ENCODE data around the gene KCNMA1. TPM values are rescaled to one million over a fixed set of nuclear protein-coding genes. Genes with fewer than 3 reads are reported as not detected.

The KCNMA1 gene
- total and polyA plus RNA-seq, 2 donors (not counting 1 experiment from before 2014, with no cell fraction given), result 0.82 to 3.1 TPM

GRCh38 chr10:77635402-77636227 is 2.0 kb downstream of the KCNMA1 start:
- no peaks in the 10 kb centered on the region for H3K9me3 Mint-ChIP-seq (ENCODE audit: insufficient read depth)
- ChIA-PET POLR2A (no interaction called here), CTCF (interaction anchor here (0.5 to 18.9 kb wide), 3 partner anchors 8 to 468 kb away, joined by 4 to 523 read pairs (median 5); no protein-coding TSS in a partner anchor)
- H3K27me3 Mint-ChIP-seq, result peaks cover 49% of the 10 kb centered on the region
- intact Hi-C loops (cut with micrococcal nuclease), result loop anchor here (2.0 kb wide), 1 partner anchor 33 kb away; no protein-coding TSS in a partner anchor
- peak overlapping the region; percentile 87 for H3K4me3 Mint-ChIP-seq
- H3K4me1 Mint-ChIP-seq, result peaks cover 18% of the 10 kb centered on the region
- Histone ChIP-seq H3K9me3 (ENCODE audit: control extremely low read depth in 1 of 3, control insufficient read depth in 2 of 3, insufficient read depth in 1 of 3, low read length in 2 of 3) (peaks cover 0 to 3% (median 0%) of the 10 kb centered on the region in 3 donors), H2AFZ (ENCODE audit: insufficient read depth, low read depth, low read length, poor library complexity, severe bottlenecking) (no peak overlapping the region), H4K20me1 (ENCODE audit: control insufficient read depth, insufficient read depth, low read length, poor library complexity, severe bottlenecking) (no peaks in the 10 kb centered on the region), H3K79me2 (ENCODE audit: control insufficient read depth, insufficient read depth, low read length) (no peaks in the 10 kb centered on the region), H3K4me2 (replicated peaks; ENCODE audit: low read depth, low read length, poor library complexity, severe bottlenecking) (peak overlapping the region; percentile 80), H3K27me3 (replicated peaks in 1 of 4; ENCODE audit: control extremely low read depth in 1 of 4, control insufficient read depth in 3 of 4, insufficient read depth in 4 of 4, low read length in 3 of 4) (peaks cover 0 to 38% (median 22%) of the 10 kb centered on the region in 4 experiments), H3K36me3 (replicated peaks in 1 of 2; ENCODE audit: control extremely low read depth in 1 of 2, control insufficient read depth in 1 of 2, extremely low read depth in 1 of 2, insufficient read depth in 2 of 2, low read length in 1 of 2) (no peaks in the 10 kb centered on the region), H3K4me3 (ENCODE audit: control extremely low read depth in 1 of 5, extremely low read depth in 1 of 5, insufficient read depth in 1 of 5, low read depth in 2 of 5, low read length in 4 of 5) (no peak overlapping the region), H3K27ac (ENCODE audit: low read length in 2 of 2) (no peak overlapping the region), H3K9ac (ENCODE audit: low read length) (no peak overlapping the region), H3K4me1 (ENCODE audit: control insufficient read depth in 2 of 2, insufficient read depth in 2 of 2, low read length in 2 of 2) (peaks cover 21 to 22% of the 10 kb centered on the region in 2 donors)
- DNase-seq, result no peak
- 80% methylated on average over 2 of the region's 13 CpGs for WGBS (ENCODE audit: insufficient coverage)
- no peak overlapping the region for H3K27ac Mint-ChIP-seq
- no peak for ATAC-seq (ENCODE audit: low read depth)
- TF ChIP-seq EZH2 (IDR thresholded peaks at IDR 0.05; ENCODE audit: borderline replicate concordance, insufficient read depth, low read depth, low read length, poor library complexity, severe bottlenecking) (no peak), CTCF (IDR thresholded peaks at IDR 0.05) (no peak)

GRCh38 chr10:77634939-77635338 is 2.7 kb downstream of the KCNMA1 start:
- Histone ChIP-seq H3K9ac (ENCODE audit: low read length) (no peak overlapping the region), H3K27ac (ENCODE audit: low read length in 2 of 2) (no peak overlapping the region), H3K4me1 (ENCODE audit: control insufficient read depth in 2 of 2, insufficient read depth in 2 of 2, low read length in 2 of 2) (peaks cover 21 to 22% of the 10 kb centered on the region in 2 donors), H3K4me2 (replicated peaks; ENCODE audit: low read depth, low read length, poor library complexity, severe bottlenecking) (no peak overlapping the region), H2AFZ (ENCODE audit: insufficient read depth, low read depth, low read length, poor library complexity, severe bottlenecking) (no peak overlapping the region), H4K20me1 (ENCODE audit: control insufficient read depth, insufficient read depth, low read length, poor library complexity, severe bottlenecking) (no peaks in the 10 kb centered on the region), H3K79me2 (ENCODE audit: control insufficient read depth, insufficient read depth, low read length) (no peaks in the 10 kb centered on the region), H3K9me3 (ENCODE audit: control extremely low read depth in 1 of 3, control insufficient read depth in 2 of 3, insufficient read depth in 1 of 3, low read length in 2 of 3) (peaks cover 0 to 3% (median 0%) of the 10 kb centered on the region in 3 donors), H3K4me3 (ENCODE audit: control extremely low read depth in 1 of 5, extremely low read depth in 1 of 5, insufficient read depth in 1 of 5, low read depth in 2 of 5, low read length in 4 of 5) (no peak overlapping the region), H3K36me3 (replicated peaks in 1 of 2; ENCODE audit: control extremely low read depth in 1 of 2, control insufficient read depth in 1 of 2, extremely low read depth in 1 of 2, insufficient read depth in 2 of 2, low read length in 1 of 2) (no peaks in the 10 kb centered on the region), H3K27me3 (replicated peaks in 1 of 4; ENCODE audit: control extremely low read depth in 1 of 4, control insufficient read depth in 3 of 4, insufficient read depth in 4 of 4, low read length in 3 of 4) (peaks cover 0 to 31% (median 17%) of the 10 kb centered on the region in 4 experiments)
- Mint-ChIP-seq H3K27ac (no peak overlapping the region), H3K4me3 (no peak overlapping the region), H3K9me3 (ENCODE audit: insufficient read depth) (no peaks in the 10 kb centered on the region), H3K4me1 (peaks cover 18% of the 10 kb centered on the region), H3K27me3 (peaks cover 42% of the 10 kb centered on the region)
- WGBS (ENCODE audit: insufficient coverage), result 100% methylated on average over 2 of the region's 4 CpGs
- CTCF ChIA-PET, result interaction anchor here (0.5 to 18.9 kb wide), 3 partner anchors 9 to 467 kb away, joined by 4 to 523 read pairs (median 5); no protein-coding TSS in a partner anchor
- DNase-seq (no peak), ATAC-seq (ENCODE audit: low read depth) (no peak)
- POLR2A ChIA-PET, result no interaction called here
- TF ChIP-seq EZH2 (IDR thresholded peaks at IDR 0.05; ENCODE audit: borderline replicate concordance, insufficient read depth, low read depth, low read length, poor library complexity, severe bottlenecking), result no peak
- no peak for TF ChIP-seq CTCF (IDR thresholded peaks at IDR 0.05)
- intact Hi-C loops (cut with micrococcal nuclease), result no loop called here

All from B cell (primary cell).